HEK293 (cell line): ENCODE results near the gene TMEM37.

Source experiments
- ZNF335 ChIP-seq: fragments of 450-650 bp; formaldehyde crosslinking; conservative IDR thresholded peaks from 2 replicates; pipeline ENCODE4 v1.5.1; 2016; ENCODE audit warnings: missing biosample characterization, missing genetic modification characterization
- ZNF558 ChIP-seq: fragments of 450-650 bp; formaldehyde crosslinking; IDR thresholded peaks from 2 replicates; pipeline ENCODE4 v1.5.1; 2016; ENCODE audit warnings: missing biosample characterization, missing genetic modification characterization
- TF ChIP-seq, protein P1 (sequence below): fragments of 450-650 bp; formaldehyde crosslinking; IDR thresholded peaks from 2 replicates; pipeline ENCODE4 v1.5.1; 2016; ENCODE audit warnings: missing biosample characterization, missing genetic modification characterization
- TF ChIP-seq, protein P2 (sequence below): fragments of 450-650 bp; formaldehyde crosslinking; IDR thresholded peaks from 2 replicates; pipeline ENCODE4 v1.5.1; 2016; ENCODE audit warnings: missing biosample characterization, missing genetic modification characterization
- TF ChIP-seq, protein P3 (sequence below): fragments of 450-650 bp; formaldehyde crosslinking; IDR thresholded peaks from 2 replicates; pipeline ENCODE4 v1.5.1; 2016; ENCODE audit warnings: missing biosample characterization, missing genetic modification characterization

DNA sequence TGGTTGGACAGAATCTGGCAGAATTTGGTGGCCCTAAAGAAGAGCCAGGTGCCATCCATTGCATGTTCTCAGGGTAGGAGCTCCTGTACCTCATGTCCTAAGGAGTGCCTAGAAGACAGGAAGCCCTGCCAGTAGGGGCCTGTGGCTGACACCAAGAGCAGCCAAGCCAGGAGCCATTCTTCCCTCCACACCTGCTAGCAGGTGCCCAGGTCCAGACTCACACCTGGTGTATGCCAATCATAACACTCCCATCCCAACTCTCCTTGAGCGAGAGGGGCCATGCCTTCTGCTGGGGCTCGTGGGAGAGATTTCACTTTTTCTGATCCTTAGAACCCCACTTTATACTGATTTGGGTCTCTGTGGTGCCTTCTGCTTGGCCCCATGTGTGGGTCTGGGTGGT lies 26.5 kb upstream of the TMEM37 start:
- TF ChIP-seq, protein P1, sequence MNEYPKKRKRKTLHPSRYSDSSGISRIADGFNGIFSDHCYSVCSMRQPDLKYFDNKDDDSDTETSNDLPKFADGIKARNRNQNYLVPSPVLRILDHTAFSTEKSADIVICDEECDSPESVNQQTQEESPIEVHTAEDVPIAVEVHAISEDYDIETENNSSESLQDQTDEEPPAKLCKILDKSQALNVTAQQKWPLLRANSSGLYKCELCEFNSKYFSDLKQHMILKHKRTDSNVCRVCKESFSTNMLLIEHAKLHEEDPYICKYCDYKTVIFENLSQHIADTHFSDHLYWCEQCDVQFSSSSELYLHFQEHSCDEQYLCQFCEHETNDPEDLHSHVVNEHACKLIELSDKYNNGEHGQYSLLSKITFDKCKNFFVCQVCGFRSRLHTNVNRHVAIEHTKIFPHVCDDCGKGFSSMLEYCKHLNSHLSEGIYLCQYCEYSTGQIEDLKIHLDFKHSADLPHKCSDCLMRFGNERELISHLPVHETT (tag by site-specific recombination): no peak
- TF ChIP-seq, protein P2, sequence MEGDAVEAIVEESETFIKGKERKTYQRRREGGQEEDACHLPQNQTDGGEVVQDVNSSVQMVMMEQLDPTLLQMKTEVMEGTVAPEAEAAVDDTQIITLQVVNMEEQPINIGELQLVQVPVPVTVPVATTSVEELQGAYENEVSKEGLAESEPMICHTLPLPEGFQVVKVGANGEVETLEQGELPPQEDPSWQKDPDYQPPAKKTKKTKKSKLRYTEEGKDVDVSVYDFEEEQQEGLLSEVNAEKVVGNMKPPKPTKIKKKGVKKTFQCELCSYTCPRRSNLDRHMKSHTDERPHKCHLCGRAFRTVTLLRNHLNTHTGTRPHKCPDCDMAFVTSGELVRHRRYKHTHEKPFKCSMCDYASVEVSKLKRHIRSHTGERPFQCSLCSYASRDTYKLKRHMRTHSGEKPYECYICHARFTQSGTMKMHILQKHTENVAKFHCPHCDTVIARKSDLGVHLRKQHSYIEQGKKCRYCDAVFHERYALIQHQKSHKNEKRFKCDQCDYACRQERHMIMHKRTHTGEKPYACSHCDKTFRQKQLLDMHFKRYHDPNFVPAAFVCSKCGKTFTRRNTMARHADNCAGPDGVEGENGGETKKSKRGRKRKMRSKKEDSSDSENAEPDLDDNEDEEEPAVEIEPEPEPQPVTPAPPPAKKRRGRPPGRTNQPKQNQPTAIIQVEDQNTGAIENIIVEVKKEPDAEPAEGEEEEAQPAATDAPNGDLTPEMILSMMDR (tag by site-specific recombination): no peak
- TF ChIP-seq ZNF335: no peak
- TF ChIP-seq, protein P3, sequence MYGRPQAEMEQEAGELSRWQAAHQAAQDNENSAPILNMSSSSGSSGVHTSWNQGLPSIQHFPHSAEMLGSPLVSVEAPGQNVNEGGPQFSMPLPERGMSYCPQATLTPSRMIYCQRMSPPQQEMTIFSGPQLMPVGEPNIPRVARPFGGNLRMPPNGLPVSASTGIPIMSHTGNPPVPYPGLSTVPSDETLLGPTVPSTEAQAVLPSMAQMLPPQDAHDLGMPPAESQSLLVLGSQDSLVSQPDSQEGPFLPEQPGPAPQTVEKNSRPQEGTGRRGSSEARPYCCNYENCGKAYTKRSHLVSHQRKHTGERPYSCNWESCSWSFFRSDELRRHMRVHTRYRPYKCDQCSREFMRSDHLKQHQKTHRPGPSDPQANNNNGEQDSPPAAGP (tag by site-specific recombination): no peak
- TF ChIP-seq ZNF558: no peak
